Endothelial cell of umbilical vein (primary cell): ENCODE results near the gene ABR. TPM values are rescaled to one million over a fixed set of nuclear protein-coding genes. Genes with fewer than 3 reads are reported as not detected.

Experiments
- BruUV-seq: library from RNA; stranded (reverse); fragments of 400-500 nt; replicated peaks from 2 replicates; lab custom pipeline; 2021; lab: Mats Ljungman, UMichigan
- CTCF ChIA-PET: fragments of 300-600, 350-600 bp; sonication (Branson Sonifier 250); formaldehyde crosslinking; loops from one replicate; lab custom pipeline; 2021; ENCODE audit warnings: antibody characterized with exemption, inconsistent platforms; lab: Charles Lee
- POLR2A ChIA-PET: fragments of 300-600, 350-600 bp; sonication (Branson Sonifier 250); formaldehyde crosslinking; loops from one replicate; lab custom pipeline; 2021; ENCODE audit warnings: antibody characterized with exemption, inconsistent platforms; lab: Charles Lee
- DNase-seq: peaks from one replicate; pipeline ENCODE4 v3.0.0-alpha.2; 2011; ENCODE audit warnings: low read depth, low spot score
- FAIRE-seq: peaks from 2 replicates; lab custom pipeline; 2011; peaks lifted over from hg19 to GRCh38; lab: Jason Lieb, UNC
- H2AFZ ChIP-seq: 2 replicates; pipeline ENCODE4 v1.6.0; 2012; ENCODE audit warnings: low read depth, low read length, control low read depth, inconsistent platforms
- H3K27ac ChIP-seq: 2 replicates; pipeline ENCODE4 v1.5.1; 2011; ENCODE audit warnings: low read depth, mild to moderate bottlenecking, control low read depth, low read length, moderate library complexity; ENCODE audit not compliant: insufficient read depth
- H3K27me3 ChIP-seq, 2 experiments: 2 replicates each; pipeline versions ENCODE4 v1.6.0 to v1.6.1; 2011; ENCODE audit warnings: low read length in 2 of 2, mixed read lengths in 1 of 2; ENCODE audit not compliant: control insufficient read depth in 2 of 2, insufficient read depth in 2 of 2
- H3K36me3 ChIP-seq, 2 experiments: 2 replicates in 1 of 2; 3 replicates in 1 of 2; pipeline ENCODE4 v1.5.1; 2011; ENCODE audit warnings: low read length in 2 of 2, mild to moderate bottlenecking in 1 of 2, moderate library complexity in 1 of 2; ENCODE audit not compliant: control insufficient read depth in 2 of 2, insufficient read depth in 2 of 2; ENCODE audit errors: extremely low read depth in 1 of 2
- H3K4me1 ChIP-seq: 3 replicates; pipeline ENCODE4 v1.5.1; 2011; ENCODE audit warnings: mild to moderate bottlenecking, low read length; ENCODE audit not compliant: control insufficient read depth, insufficient read depth; ENCODE audit errors: extremely low read depth
- H3K4me2 ChIP-seq: 2 replicates; pipeline ENCODE4 v1.6.1; 2011; ENCODE audit warnings: low read length, control low read depth, mixed read lengths; ENCODE audit not compliant: insufficient read depth
- H3K4me3 ChIP-seq, 3 experiments: fragments of 200-600 bp in 1 of 3; sonication (generic), shearing (Covaris generic) in 1 of 3; replicated peaks in 1 of 3; 2 replicates each; pipeline ENCODE4 v1.5.1; 2011 to 2016; ENCODE audit warnings: control low read depth in 3 of 3, low read length in 3 of 3, mild to moderate bottlenecking in 2 of 3, inconsistent platforms in 1 of 3, low read depth in 1 of 3, moderate library complexity in 1 of 3; ENCODE audit not compliant: insufficient read depth in 1 of 3
- H3K79me2 ChIP-seq: 2 replicates; pipeline ENCODE4 v1.6.0; 2012; ENCODE audit warnings: low read length, inconsistent platforms; ENCODE audit not compliant: control insufficient read depth, insufficient read depth
- H3K9ac ChIP-seq: replicated peaks from 2 replicates; pipeline ENCODE3; 2011; ENCODE audit warnings: low read length, control low read depth; ENCODE audit not compliant: insufficient read depth; ENCODE audit errors: extremely low read depth
- H3K9me1 ChIP-seq: replicated peaks from 3 replicates; pipeline ENCODE4 v1.6.0; 2011; ENCODE audit warnings: mild to moderate bottlenecking, low read length; ENCODE audit not compliant: control insufficient read depth, insufficient read depth; ENCODE audit errors: extremely low read depth
- H3K9me3 ChIP-seq: replicated peaks from 2 replicates; pipeline ENCODE4 v1.5.1; 2012; ENCODE audit warnings: low read length, inconsistent platforms; ENCODE audit not compliant: control insufficient read depth, insufficient read depth
- H4K20me1 ChIP-seq: replicated peaks from 2 replicates; pipeline ENCODE3; 2011; ENCODE audit warnings: mild to moderate bottlenecking, low read length; ENCODE audit not compliant: control insufficient read depth, insufficient read depth; ENCODE audit errors: extremely low read depth
- EZH2 ChIP-seq: IDR thresholded peaks from 2 replicates; pipeline ENCODE4 v1.6.1; 2012; ENCODE audit warnings: borderline replicate concordance, low read depth, mild to moderate bottlenecking, moderate library complexity, low read length, inconsistent platforms; ENCODE audit not compliant: severe bottlenecking
- FOS ChIP-seq: IDR thresholded peaks from 2 replicates; pipeline ENCODE4 v1.6.1; 2011; ENCODE audit warnings: mild to moderate bottlenecking, low read length, moderate library complexity, borderline replicate concordance; ENCODE audit not compliant: insufficient read depth
- GATA2 ChIP-seq: IDR thresholded peaks from 2 replicates; pipeline ENCODE4 v1.7.0; 2011; ENCODE audit warnings: low read depth, mild to moderate bottlenecking, moderate library complexity, mixed read lengths, low read length; ENCODE audit not compliant: insufficient read length, insufficient read depth
- JUN ChIP-seq: IDR thresholded peaks from 2 replicates; pipeline ENCODE4 v1.6.1; 2011; ENCODE audit warnings: borderline replicate concordance, low read depth; ENCODE audit not compliant: insufficient read length, insufficient read depth
- MAX ChIP-seq: IDR thresholded peaks from 2 replicates; pipeline ENCODE4 v1.6.1; 2011; ENCODE audit not compliant: insufficient read depth, insufficient read length
- MYC ChIP-seq: IDR thresholded peaks from one replicate; pipeline ENCODE4 v1.6.1; 2011; ENCODE audit warnings: mild to moderate bottlenecking, low read depth, low read length
- POLR2A ChIP-seq: IDR thresholded peaks from 2 replicates; pipeline ENCODE4 v1.6.1; 2012; ENCODE audit warnings: low read depth, mild to moderate bottlenecking, control low read depth, low read length
- POLR2AphosphoS5 ChIP-seq: IDR thresholded peaks from 2 replicates; pipeline ENCODE4 v1.6.1; 2012; ENCODE audit warnings: low read depth, mild to moderate bottlenecking, control low read depth, low read length, moderate library complexity; ENCODE audit not compliant: insufficient read depth
- dilution Hi-C: fragments of 300-500 bp; cut with MboI; formaldehyde crosslinking; loops from one replicate; pipeline ENCODE4 v1.15.0; 2019; ENCODE audit warnings: low sequenced_read_pairs; ENCODE audit not compliant: extremely low pct_ligation_motif_present
- intact Hi-C: fragments of 100-400 bp; cut with micrococcal nuclease; formaldehyde crosslinking; loops from one replicate; pipeline ENCODE4 v1.10.0; 2022
- polyA plus RNA-seq, 4 experiments: library from polyadenylated mRNA; depleted of rRNA in 3 of 4; stranded (reverse) in 3 of 4; unstranded in 1 of 4; fragments of >200 nt; gene quantifications; 2 replicates each; pipeline versions ENCODE4 v1.2.1 to v1.2.3, GENCODE V29; 2011 to 2012; ENCODE audit warnings: missing spikeins in 1 of 4
- total RNA-seq: library from RNA; stranded (reverse); gene quantifications from 2 replicates; pipeline ENCODE4 v1.2.3, GENCODE V29; 2021
- TF ChIP-seq, protein P1 (sequence below), 2 donors: IDR thresholded peaks; 1 replicate in 1 of 2; 2 replicates in 1 of 2; pipeline ENCODE4 v1.5.1; 2011; ENCODE audit warnings: low read length in 2 of 2, mild to moderate bottlenecking in 2 of 2, moderate library complexity in 2 of 2, control low read depth in 1 of 2, inconsistent platforms in 1 of 2, low read depth in 1 of 2; ENCODE audit not compliant: insufficient read depth in 1 of 2; ENCODE audit errors: extremely low read depth in 1 of 2

Gene ABR
- total and polyA plus RNA-seq, 2 donors (not counting 3 experiments of a cell fraction or from before 2014, with no cell fraction given): 83.5 to 96.8 TPM

GRCh38 chr17:1012823-1013728 is 166.7 kb downstream of the ABR start:
- Histone ChIP-seq H3K4me3 (no peak overlapping the region), H3K36me3 (peaks cover 0 to 16% of the 10 kb centered on the region in 2 experiments), H3K9ac (no peak overlapping the region), H3K9me3 (no peaks in the 10 kb centered on the region), H2AFZ (no peak overlapping the region), H4K20me1 (no peaks in the 10 kb centered on the region), H3K27me3 (no peaks in the 10 kb centered on the region), H3K4me2 (no peak overlapping the region), H3K9me1 (no peaks in the 10 kb centered on the region), H3K27ac (no peak overlapping the region), H3K4me1 (no peaks in the 10 kb centered on the region), H3K79me2 (no peaks in the 10 kb centered on the region)
- CTCF ChIA-PET: no interaction called here
- dilution Hi-C loops (no loop called here), intact Hi-C loops (no loop called here)
- POLR2A ChIA-PET: no interaction called here
- DNase-seq: no peak
- BruUV-seq: no TSS peak
- no peak for FAIRE-seq
- TF ChIP-seq MYC: no peak
- no peak for TF ChIP-seq POLR2AphosphoS5
- no peak for TF ChIP-seq FOS
- no peak for TF ChIP-seq MAX
- TF ChIP-seq POLR2A: no peak
- TF ChIP-seq GATA2: no peak
- TF ChIP-seq, protein P1, sequence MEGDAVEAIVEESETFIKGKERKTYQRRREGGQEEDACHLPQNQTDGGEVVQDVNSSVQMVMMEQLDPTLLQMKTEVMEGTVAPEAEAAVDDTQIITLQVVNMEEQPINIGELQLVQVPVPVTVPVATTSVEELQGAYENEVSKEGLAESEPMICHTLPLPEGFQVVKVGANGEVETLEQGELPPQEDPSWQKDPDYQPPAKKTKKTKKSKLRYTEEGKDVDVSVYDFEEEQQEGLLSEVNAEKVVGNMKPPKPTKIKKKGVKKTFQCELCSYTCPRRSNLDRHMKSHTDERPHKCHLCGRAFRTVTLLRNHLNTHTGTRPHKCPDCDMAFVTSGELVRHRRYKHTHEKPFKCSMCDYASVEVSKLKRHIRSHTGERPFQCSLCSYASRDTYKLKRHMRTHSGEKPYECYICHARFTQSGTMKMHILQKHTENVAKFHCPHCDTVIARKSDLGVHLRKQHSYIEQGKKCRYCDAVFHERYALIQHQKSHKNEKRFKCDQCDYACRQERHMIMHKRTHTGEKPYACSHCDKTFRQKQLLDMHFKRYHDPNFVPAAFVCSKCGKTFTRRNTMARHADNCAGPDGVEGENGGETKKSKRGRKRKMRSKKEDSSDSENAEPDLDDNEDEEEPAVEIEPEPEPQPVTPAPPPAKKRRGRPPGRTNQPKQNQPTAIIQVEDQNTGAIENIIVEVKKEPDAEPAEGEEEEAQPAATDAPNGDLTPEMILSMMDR (IDR thresholded peaks at IDR 0.05; ENCODE audit: extremely low read depth in 1 of 2, insufficient read depth in 1 of 2, low read depth in 1 of 2, low read length in 2 of 2): no peak
- TF ChIP-seq EZH2: no peak
- TF ChIP-seq JUN: no peak
